ENCODE measurements around the gene PPRC1. TPM values are rescaled to one million over a fixed set of nuclear protein-coding genes. Genes with fewer than 3 reads are reported as not detected.

Gene PPRC1
- total and polyA plus RNA-seq, 2 donors (not counting 3 experiments of a cell fraction or from before 2014, with no cell fraction given) = 27.0 to 49.9 TPM

- H3K27ac ChIP-seq (ENCODE audit: insufficient read depth, low read depth, low read length) = no peak overlapping the region
- H2AFZ ChIP-seq (ENCODE audit: low read depth, low read length) = no peak overlapping the region
- H3K4me3 ChIP-seq (replicated peaks in 1 of 3; ENCODE audit: insufficient read depth in 1 of 3, low read depth in 1 of 3, low read length in 3 of 3) = no peak overlapping the region
- DNase-seq (ENCODE audit: low read depth, low spot score) (no peak), FAIRE-seq (no peak)
- no peak for TF ChIP-seq EZH2 (IDR thresholded peaks at IDR 0.05; ENCODE audit: borderline replicate concordance, low read depth, low read length, severe bottlenecking)
- BruUV-seq (replicated peaks) = no TSS peak
- dilution Hi-C loops (cut with MboI; ENCODE audit: extremely low pct_ligation_motif_present, low sequenced_read_pairs) (no loop called here), intact Hi-C loops (cut with micrococcal nuclease) (no loop called here)
- ChIA-PET POLR2A (no interaction called here), CTCF (no interaction called here)
- H3K4me1 ChIP-seq (ENCODE audit: control insufficient read depth, extremely low read depth, insufficient read depth, low read length) = no peaks in the 10 kb centered on the region
- peaks cover 29 to 54% of the 10 kb centered on the region in 2 experiments for H3K36me3 ChIP-seq (ENCODE audit: control insufficient read depth in 2 of 2, extremely low read depth in 1 of 2, insufficient read depth in 2 of 2, low read length in 2 of 2)
- no peaks in the 10 kb centered on the region for H3K9me1 ChIP-seq (replicated peaks; ENCODE audit: control insufficient read depth, extremely low read depth, insufficient read depth, low read length)
- no peak overlapping the region for H3K4me2 ChIP-seq (ENCODE audit: insufficient read depth, low read length)
- H3K79me2 ChIP-seq (ENCODE audit: control insufficient read depth, insufficient read depth, low read length) = peaks cover 58% of the 10 kb centered on the region
- no peaks in the 10 kb centered on the region for H4K20me1 ChIP-seq (replicated peaks; ENCODE audit: control insufficient read depth, extremely low read depth, insufficient read depth, low read length)
- H3K9me3 ChIP-seq (replicated peaks; ENCODE audit: control insufficient read depth, insufficient read depth, low read length) = no peaks in the 10 kb centered on the region
- H3K9ac ChIP-seq (replicated peaks; ENCODE audit: extremely low read depth, insufficient read depth, low read length) = no peak overlapping the region
- no peaks in the 10 kb centered on the region for H3K27me3 ChIP-seq (ENCODE audit: control insufficient read depth in 2 of 2, insufficient read depth in 2 of 2, low read length in 2 of 2)
These were observed 8.8 kb downstream of the PPRC1 start for GRCh38 chr10:102141583-102142107.

GRCh38 chr10:102146971-102147428 is 14.2 kb downstream of the PPRC1 start:
- Histone ChIP-seq H3K9me1 (replicated peaks; ENCODE audit: control insufficient read depth, extremely low read depth, insufficient read depth, low read length) (no peaks in the 10 kb centered on the region), H3K79me2 (ENCODE audit: control insufficient read depth, insufficient read depth, low read length) (peaks cover 5% of the 10 kb centered on the region), H3K4me2 (ENCODE audit: insufficient read depth, low read length) (no peak overlapping the region), H3K9me3 (replicated peaks; ENCODE audit: control insufficient read depth, insufficient read depth, low read length) (no peaks in the 10 kb centered on the region), H3K27ac (ENCODE audit: insufficient read depth, low read depth, low read length) (no peak overlapping the region), H3K36me3 (ENCODE audit: control insufficient read depth in 2 of 2, extremely low read depth in 1 of 2, insufficient read depth in 2 of 2, low read length in 2 of 2) (peaks cover 20 to 30% of the 10 kb centered on the region in 2 experiments), H3K27me3 (ENCODE audit: control insufficient read depth in 2 of 2, insufficient read depth in 2 of 2, low read length in 2 of 2) (no peaks in the 10 kb centered on the region), H3K4me1 (ENCODE audit: control insufficient read depth, extremely low read depth, insufficient read depth, low read length) (peaks cover 9% of the 10 kb centered on the region), H4K20me1 (replicated peaks; ENCODE audit: control insufficient read depth, extremely low read depth, insufficient read depth, low read length) (no peaks in the 10 kb centered on the region), H3K4me3 (replicated peaks in 1 of 3; ENCODE audit: insufficient read depth in 1 of 3, low read depth in 1 of 3, low read length in 3 of 3) (no peak overlapping the region), H3K9ac (replicated peaks; ENCODE audit: extremely low read depth, insufficient read depth, low read length) (no peak overlapping the region), H2AFZ (ENCODE audit: low read depth, low read length) (no peak overlapping the region)
- intact Hi-C loops (cut with micrococcal nuclease) (no loop called here), dilution Hi-C loops (cut with MboI; ENCODE audit: extremely low pct_ligation_motif_present, low sequenced_read_pairs) (no loop called here)
- POLR2A ChIA-PET = no interaction called here
- TF ChIP-seq POLR2A (IDR thresholded peaks at IDR 0.05; ENCODE audit: low read depth, low read length) = no peak
- TF ChIP-seq FOS (IDR thresholded peaks at IDR 0.05; ENCODE audit: borderline replicate concordance, insufficient read depth, low read length) = no peak
- TF ChIP-seq MAX (IDR thresholded peaks at IDR 0.05; ENCODE audit: insufficient read depth, insufficient read length) = no peak
- no peak for TF ChIP-seq JUN (IDR thresholded peaks at IDR 0.05; ENCODE audit: borderline replicate concordance, insufficient read depth, insufficient read length, low read depth)
- TF ChIP-seq EZH2 (IDR thresholded peaks at IDR 0.05; ENCODE audit: borderline replicate concordance, low read depth, low read length, severe bottlenecking) = no peak
- no peak for TF ChIP-seq POLR2AphosphoS5 (IDR thresholded peaks at IDR 0.05; ENCODE audit: insufficient read depth, low read depth, low read length)
- TF ChIP-seq, protein P1, sequence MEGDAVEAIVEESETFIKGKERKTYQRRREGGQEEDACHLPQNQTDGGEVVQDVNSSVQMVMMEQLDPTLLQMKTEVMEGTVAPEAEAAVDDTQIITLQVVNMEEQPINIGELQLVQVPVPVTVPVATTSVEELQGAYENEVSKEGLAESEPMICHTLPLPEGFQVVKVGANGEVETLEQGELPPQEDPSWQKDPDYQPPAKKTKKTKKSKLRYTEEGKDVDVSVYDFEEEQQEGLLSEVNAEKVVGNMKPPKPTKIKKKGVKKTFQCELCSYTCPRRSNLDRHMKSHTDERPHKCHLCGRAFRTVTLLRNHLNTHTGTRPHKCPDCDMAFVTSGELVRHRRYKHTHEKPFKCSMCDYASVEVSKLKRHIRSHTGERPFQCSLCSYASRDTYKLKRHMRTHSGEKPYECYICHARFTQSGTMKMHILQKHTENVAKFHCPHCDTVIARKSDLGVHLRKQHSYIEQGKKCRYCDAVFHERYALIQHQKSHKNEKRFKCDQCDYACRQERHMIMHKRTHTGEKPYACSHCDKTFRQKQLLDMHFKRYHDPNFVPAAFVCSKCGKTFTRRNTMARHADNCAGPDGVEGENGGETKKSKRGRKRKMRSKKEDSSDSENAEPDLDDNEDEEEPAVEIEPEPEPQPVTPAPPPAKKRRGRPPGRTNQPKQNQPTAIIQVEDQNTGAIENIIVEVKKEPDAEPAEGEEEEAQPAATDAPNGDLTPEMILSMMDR (IDR thresholded peaks at IDR 0.05; ENCODE audit: extremely low read depth in 1 of 2, insufficient read depth in 1 of 2, low read depth in 1 of 2, low read length in 2 of 2) = no peak
- TF ChIP-seq MYC (IDR thresholded peaks at IDR 0.05; ENCODE audit: low read depth, low read length) = no peak
- TF ChIP-seq GATA2 (IDR thresholded peaks at IDR 0.05; ENCODE audit: insufficient read depth, insufficient read length, low read depth, low read length) = no peak
- CTCF ChIA-PET = no interaction called here
- TSS peak; percentile 45 for BruUV-seq (replicated peaks)
- DNase-seq (ENCODE audit: low read depth, low spot score) (no peak), FAIRE-seq (no peak)

Measured in endothelial cell of umbilical vein (primary cell).